Tibial nerve (tissue), 4 donors: ENCODE results near the gene PLK2.

Experiments
- CTCF ChIP-seq, 5 experiments: fragments of 200-600 bp in 3 of 5; fragments of 450-650 bp in 2 of 5; sonication (generic) in 3 of 5; IDR thresholded peaks; one replicate each; pipeline ENCODE4 v1.5.1; 2016 to 2019; ENCODE audit warnings: antibody characterized with exemption in 5 of 5, mild to moderate bottlenecking in 3 of 5, moderate library complexity in 2 of 5
- EP300 ChIP-seq, 2 donors: sonication (generic); formaldehyde crosslinking; IDR thresholded peaks; one replicate each; pipeline ENCODE4 v1.6.1; 2017; ENCODE audit warnings: antibody characterized with exemption in 2 of 2, mild to moderate bottlenecking in 1 of 2
- POLR2A ChIP-seq, 2 donors: fragments of 450-650 bp; IDR thresholded peaks; one replicate each; pipeline ENCODE4 v1.6.1; 2017; ENCODE audit warnings: antibody characterized with exemption in 2 of 2, mild to moderate bottlenecking in 2 of 2, moderate library complexity in 2 of 2

- TF ChIP-seq CTCF (IDR thresholded peaks at IDR 0.05) (no peak), POLR2A (IDR thresholded peaks at IDR 0.05) (no peak), EP300 (IDR thresholded peaks at IDR 0.05) (no peak)
Measured at GRCh38 chr5:58437661-58438060, 22.2 kb downstream of the PLK2 start.
